SK-N-SH (cell line): ENCODE results near the gene RANGAP1. TPM values are rescaled to one million over a fixed set of nuclear protein-coding genes. Genes with fewer than 3 reads are reported as not detected.

Experiments used
- CTCF ChIA-PET: fragments of 300-600, 350-600 bp; formaldehyde crosslinking; extraction: SDS; loops from one replicate; lab custom pipeline; 2021; lab: Yijun Ruan, JAX
- POLR2A ChIA-PET: fragments of 350-600 bp; sonication (Branson Sonifier 250); formaldehyde crosslinking; extraction: SDS; loops from one replicate; lab custom pipeline; 2020; ENCODE audit warnings: antibody characterized with exemption, inconsistent platforms; lab: Yijun Ruan, JAX
- DNase-seq: peaks from one replicate; pipeline ENCODE4 v3.0.0; 2012
- H2AFZ ChIP-seq: fragments of 200-600 bp; sonication (generic); 2 replicates; pipeline ENCODE4 v1.8.1; 2016; ENCODE audit warnings: antibody characterized with exemption, mild to moderate bottlenecking, low read depth
- H3F3A ChIP-seq: fragments of 200-600 bp; sonication (generic); replicated peaks from 2 replicates; pipeline ENCODE3; 2016; ENCODE audit warnings: antibody characterized with exemption, mild to moderate bottlenecking; ENCODE audit not compliant: insufficient read depth
- H3K27ac ChIP-seq, 2 experiments: fragments of 200-500 bp in 1 of 2; fragments of 200-600 bp in 1 of 2; sonication (Bioruptor generic) in 1 of 2; sonication (generic), shearing (Covaris generic) in 1 of 2; 2 replicates each; pipeline versions ENCODE4 v1.5.1 to v1.6.1; 2014 to 2016; ENCODE audit warnings: low read depth in 2 of 2, inconsistent platforms in 1 of 2, low read length in 1 of 2, mild to moderate bottlenecking in 1 of 2, mixed read lengths in 1 of 2
- H3K27me3 ChIP-seq: fragments of 200-600 bp; sonication (generic), shearing (Covaris generic); 2 replicates; pipeline ENCODE4 v1.6.1; 2016; ENCODE audit warnings: mixed run types; ENCODE audit not compliant: insufficient read depth
- H3K36me3 ChIP-seq, 2 experiments: fragments of 200-500 bp in 1 of 2; fragments of 200-600 bp in 1 of 2; sonication (Bioruptor generic) in 1 of 2; sonication (generic) in 1 of 2; replicated peaks in 1 of 2; 2 replicates each; pipeline versions ENCODE3 to v1.5.1; 2014 to 2016; ENCODE audit warnings: low read length in 1 of 2, mild to moderate bottlenecking in 1 of 2; ENCODE audit not compliant: insufficient read depth in 2 of 2, control insufficient read depth in 1 of 2
- H3K4me1 ChIP-seq, 2 experiments: fragments of 200-500 bp in 1 of 2; fragments of 200-600 bp in 1 of 2; sonication (Bioruptor generic) in 1 of 2; sonication (generic), shearing (Covaris generic) in 1 of 2; 2 replicates each; pipeline versions ENCODE4 v1.5.1 to v1.6.1; 2014 to 2016; ENCODE audit warnings: low read depth in 1 of 2, low read length in 1 of 2, mixed run types in 1 of 2; ENCODE audit not compliant: insufficient read depth in 2 of 2, control insufficient read depth in 1 of 2
- H3K4me2 ChIP-seq: fragments of 200-600 bp; sonication (generic), shearing (Covaris generic); 2 replicates; pipeline ENCODE4 v1.6.1; 2017; ENCODE audit warnings: mixed run types
- H3K4me3 ChIP-seq, 2 experiments: fragments of 200-500 bp in 1 of 2; fragments of 200-600 bp in 1 of 2; sonication (Bioruptor generic) in 1 of 2; sonication (generic), shearing (Covaris generic) in 1 of 2; 2 replicates each; pipeline versions ENCODE4 v1.5.1 to v1.8.1; 2014 to 2016; ENCODE audit warnings: low read depth in 2 of 2, inconsistent platforms in 1 of 2, low read length in 1 of 2, mild to moderate bottlenecking in 1 of 2, mixed read lengths in 1 of 2, moderate library complexity in 1 of 2
- H3K79me2 ChIP-seq: fragments of 200-600 bp; sonication (generic); 2 replicates; pipeline ENCODE4 v1.8.1; 2017; ENCODE audit warnings: mild to moderate bottlenecking; ENCODE audit not compliant: insufficient read depth
- H3K9ac ChIP-seq: fragments of 200-600 bp; sonication (generic); 2 replicates; pipeline ENCODE4 v1.6.1; 2017; ENCODE audit warnings: mixed run types
- H3K9me2 ChIP-seq: fragments of 200-600 bp; sonication (generic); 2 replicates; pipeline ENCODE4 v1.6.1; 2017; ENCODE audit warnings: mixed run types
- H3K9me3 ChIP-seq: fragments of 200-600 bp; sonication (generic); 2 replicates; pipeline ENCODE4 v1.6.1; 2017; ENCODE audit warnings: mixed run types, mild to moderate bottlenecking, moderate library complexity
- H4K20me1 ChIP-seq: fragments of 200-600 bp; sonication (generic); 2 replicates; pipeline ENCODE4 v1.6.1; 2017; ENCODE audit warnings: mild to moderate bottlenecking, mixed run types; ENCODE audit not compliant: insufficient read depth
- CHD2 ChIP-seq: fragments of 150-350 bp; IDR thresholded peaks from 2 replicates; pipeline ENCODE4 v1.6.1; 2018; ENCODE audit warnings: low read length; ENCODE audit not compliant: partially characterized antibody
- ELF1 ChIP-seq: IDR thresholded peaks from 2 replicates; pipeline ENCODE4 v1.4.0; 2012
- EP300 ChIP-seq, 2 experiments: IDR thresholded peaks; 2 replicates each; pipeline versions ENCODE4 v1.4.0 to v1.6.1; 2012; ENCODE audit warnings: borderline replicate concordance in 1 of 2, low read depth in 1 of 2, low read length in 1 of 2
- EZH2phosphoT487 ChIP-seq: fragments of 200-600 bp; sonication (generic); IDR thresholded peaks from 2 replicates; pipeline ENCODE4 v1.6.1; 2017; ENCODE audit warnings: low read depth, mixed run types, mild to moderate bottlenecking, antibody characterized with exemption, moderate library complexity, borderline replicate concordance
- FOXJ3 ChIP-seq: sonication (generic); formaldehyde crosslinking; IDR thresholded peaks from 2 replicates; pipeline ENCODE4 v1.5.1; 2020; ENCODE audit warnings: mild to moderate bottlenecking, missing genetic modification reagents
- GABPA ChIP-seq: IDR thresholded peaks from 2 replicates; pipeline ENCODE4 v1.4.0; 2012; ENCODE audit warnings: low read depth, mild to moderate bottlenecking
- JUND ChIP-seq: IDR thresholded peaks from 2 replicates; pipeline ENCODE4 v1.4.0; 2012
- MXI1 ChIP-seq: IDR thresholded peaks from 2 replicates; pipeline ENCODE4 v1.6.1; 2012; ENCODE audit warnings: mild to moderate bottlenecking, low read depth, low read length, improper control_type of control experiment
- NRF1 ChIP-seq: IDR thresholded peaks from 2 replicates; pipeline ENCODE4 v1.6.1; 2012; ENCODE audit warnings: low read depth, mild to moderate bottlenecking, low read length
- POLR2AphosphoS5 ChIP-seq: IDR thresholded peaks from 2 replicates; pipeline ENCODE4 v1.6.1; 2012; ENCODE audit warnings: low read depth, low read length
- RAD21 ChIP-seq: IDR thresholded peaks from 2 replicates; pipeline ENCODE4 v1.6.1; 2012; ENCODE audit warnings: mild to moderate bottlenecking, low read length
- SIN3A ChIP-seq: IDR thresholded peaks from 2 replicates; pipeline ENCODE4 v1.6.1; 2012; ENCODE audit warnings: low read depth, mild to moderate bottlenecking, low read length, moderate library complexity, borderline replicate concordance
- SMC3 ChIP-seq: IDR thresholded peaks from 2 replicates; pipeline ENCODE4 v1.6.1; 2012; ENCODE audit warnings: low read depth, low read length, improper control_type of control experiment
- TCF12 ChIP-seq: IDR thresholded peaks from 2 replicates; pipeline ENCODE4 v1.4.0; 2012
- TEAD4 ChIP-seq: IDR thresholded peaks from 2 replicates; pipeline ENCODE4 v1.4.0; 2012; ENCODE audit warnings: mild to moderate bottlenecking, borderline replicate concordance; ENCODE audit not compliant: insufficient read depth
- WGBS: methylation state at CpG from one replicate; pipeline ENCODE4 v1.1.6; 2017; ENCODE audit warnings: low lambda C conversion rate; 5-methylcytosine and 5-hydroxymethylcytosine counted together
- polyA plus RNA-seq, 3 experiments: library from polyadenylated mRNA; depleted of rRNA; stranded (reverse); fragments of >200 nt; gene quantifications; 2 replicates each; pipeline ENCODE4 v1.2.3, GENCODE V29; 2012
- TF ChIP-seq, protein P1 (sequence below): IDR thresholded peaks from 2 replicates; pipeline ENCODE4 v1.4.0; 2012; ENCODE audit warnings: low read depth, borderline replicate concordance
- TF ChIP-seq, protein P2 (sequence below): IDR thresholded peaks from 2 replicates; pipeline ENCODE4 v1.4.0; 2012; ENCODE audit warnings: low read depth, borderline replicate concordance
- TF ChIP-seq, protein P3 (sequence below): fragments of 200-600 bp; sonication (generic); IDR thresholded peaks from 2 replicates; pipeline ENCODE4 v1.6.1; 2017; ENCODE audit warnings: antibody characterized with exemption, mild to moderate bottlenecking, moderate library complexity
- TF ChIP-seq, protein P4 (sequence below): fragments of 150-350 bp; IDR thresholded peaks from 2 replicates; pipeline ENCODE4 v1.6.1; 2017; ENCODE audit warnings: antibody characterized with exemption, low read length, low read depth, borderline replicate concordance
- TF ChIP-seq, protein P5 (sequence below): IDR thresholded peaks from 2 replicates; pipeline ENCODE4; 2012

The RANGAP1 gene
- polyA plus RNA-seq, 1 of the 3 experiments (the other 2 are of a cell fraction): 67.1 TPM

DNA sequence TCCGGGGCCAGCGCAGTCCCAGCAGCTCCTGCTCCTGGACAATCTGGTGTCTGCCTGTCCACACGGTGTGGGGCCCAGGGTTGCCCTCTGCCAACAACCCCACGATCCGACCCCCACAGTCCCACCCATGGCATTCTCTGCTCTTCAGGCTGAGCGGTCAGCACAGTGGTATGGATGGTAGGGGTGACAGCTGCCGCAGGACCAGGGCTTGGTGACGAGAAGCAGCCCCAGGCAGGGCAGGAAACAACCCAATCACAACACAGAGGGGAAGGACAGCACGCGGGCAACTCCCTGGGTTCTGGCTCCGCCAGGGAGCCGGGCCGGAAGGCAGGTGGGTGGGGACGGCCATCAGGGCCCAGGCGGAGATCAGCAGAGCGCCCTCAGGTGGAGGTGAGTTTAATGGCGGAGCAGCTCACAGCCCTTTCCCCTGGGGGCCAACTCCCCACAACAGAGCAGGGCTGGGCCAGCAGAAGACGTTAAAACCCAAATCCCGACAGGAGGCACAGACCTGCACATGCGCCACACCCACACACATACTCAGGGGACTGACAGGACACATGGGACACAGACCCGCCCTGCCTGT lies 40.0 kb downstream of the RANGAP1 start:
- H3K27me3 ChIP-seq: no peaks in the 10 kb centered on the region
- peaks cover 0 to 20% of the 10 kb centered on the region in 2 experiments for H3K36me3 ChIP-seq
- H3K9ac ChIP-seq: no peak overlapping the region
- DNase-seq: no peak
- H3K79me2 ChIP-seq: no peaks in the 10 kb centered on the region
- TF ChIP-seq POLR2AphosphoS5 (no peak), CHD2 (no peak), EP300 (IDR thresholded peaks at IDR 0.05; ENCODE audit: borderline replicate concordance in 1 of 2, low read depth in 1 of 2, low read length in 1 of 2) (no peak), FOXJ3 (CRISPR knock-in tag) (no peak), GABPA (no peak), TEAD4 (no peak), ELF1 (no peak)
- TF ChIP-seq, protein P1, sequence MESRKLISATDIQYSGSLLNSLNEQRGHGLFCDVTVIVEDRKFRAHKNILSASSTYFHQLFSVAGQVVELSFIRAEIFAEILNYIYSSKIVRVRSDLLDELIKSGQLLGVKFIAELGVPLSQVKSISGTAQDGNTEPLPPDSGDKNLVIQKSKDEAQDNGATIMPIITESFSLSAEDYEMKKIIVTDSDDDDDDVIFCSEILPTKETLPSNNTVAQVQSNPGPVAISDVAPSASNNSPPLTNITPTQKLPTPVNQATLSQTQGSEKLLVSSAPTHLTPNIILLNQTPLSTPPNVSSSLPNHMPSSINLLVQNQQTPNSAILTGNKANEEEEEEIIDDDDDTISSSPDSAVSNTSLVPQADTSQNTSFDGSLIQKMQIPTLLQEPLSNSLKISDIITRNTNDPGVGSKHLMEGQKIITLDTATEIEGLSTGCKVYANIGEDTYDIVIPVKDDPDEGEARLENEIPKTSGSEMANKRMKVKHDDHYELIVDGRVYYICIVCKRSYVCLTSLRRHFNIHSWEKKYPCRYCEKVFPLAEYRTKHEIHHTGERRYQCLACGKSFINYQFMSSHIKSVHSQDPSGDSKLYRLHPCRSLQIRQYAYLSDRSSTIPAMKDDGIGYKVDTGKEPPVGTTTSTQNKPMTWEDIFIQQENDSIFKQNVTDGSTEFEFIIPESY: no peak
- TF ChIP-seq, protein P2, sequence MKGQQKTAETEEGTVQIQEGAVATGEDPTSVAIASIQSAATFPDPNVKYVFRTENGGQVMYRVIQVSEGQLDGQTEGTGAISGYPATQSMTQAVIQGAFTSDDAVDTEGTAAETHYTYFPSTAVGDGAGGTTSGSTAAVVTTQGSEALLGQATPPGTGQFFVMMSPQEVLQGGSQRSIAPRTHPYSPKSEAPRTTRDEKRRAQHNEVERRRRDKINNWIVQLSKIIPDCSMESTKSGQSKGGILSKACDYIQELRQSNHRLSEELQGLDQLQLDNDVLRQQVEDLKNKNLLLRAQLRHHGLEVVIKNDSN: no peak
- H3K9me3 ChIP-seq: no peaks in the 10 kb centered on the region
- no peaks in the 10 kb centered on the region; a peak in 1 of 4 replicates for H3K4me1 ChIP-seq
- H4K20me1 ChIP-seq: no peaks in the 10 kb centered on the region
- H3K4me3 ChIP-seq: no peak overlapping the region
- ChIA-PET POLR2A (no interaction called here), CTCF (no interaction called here)
- no peak overlapping the region for H3K4me2 ChIP-seq
- 100% methylated on average over 4 of the region's 21 CpGs for WGBS
- no peak overlapping the region for H2AFZ ChIP-seq
- no peaks in the 10 kb centered on the region for H3F3A ChIP-seq
- no peak overlapping the region for H3K27ac ChIP-seq
- no peaks in the 10 kb centered on the region for H3K9me2 ChIP-seq

DNA sequence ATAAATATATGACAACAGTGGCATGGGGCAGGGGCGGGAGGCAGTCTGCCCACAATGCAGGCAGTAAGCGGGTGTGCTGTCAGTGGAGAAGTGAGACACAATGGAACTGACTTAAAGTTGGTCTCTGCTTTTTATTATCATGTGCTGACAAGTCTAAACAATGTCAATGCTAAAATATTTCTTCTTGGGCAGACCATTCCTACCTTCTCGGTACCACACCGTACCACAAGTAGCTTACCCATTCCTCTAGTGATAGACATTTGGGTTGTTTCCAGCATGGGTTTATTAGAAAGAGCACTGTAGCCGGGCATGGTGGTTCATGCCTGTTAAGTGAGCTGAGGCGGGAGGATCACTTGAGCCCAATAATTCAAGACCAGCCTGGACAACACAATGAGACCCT lies 42.6 kb downstream of the RANGAP1 start:
- ChIA-PET CTCF (no interaction called here), POLR2A (interaction anchor here (0.6 kb wide), 1 partner anchor 20 kb away, joined by 5 read pairs; no protein-coding TSS in a partner anchor)
- no peaks in the 10 kb centered on the region for H3K9me3 ChIP-seq
- H3F3A ChIP-seq: no peaks in the 10 kb centered on the region
- H3K27ac ChIP-seq: no peak overlapping the region
- no peak overlapping the region for H3K4me2 ChIP-seq
- 98% methylated on average over 6 of the region's 6 CpGs for WGBS
- peaks cover 0 to 3% of the 10 kb centered on the region in 2 experiments for H3K36me3 ChIP-seq
- no peak overlapping the region for H3K4me3 ChIP-seq
- DNase-seq: no peak
- no peak overlapping the region for H3K9ac ChIP-seq
- H4K20me1 ChIP-seq: no peaks in the 10 kb centered on the region
- H3K9me2 ChIP-seq: no peaks in the 10 kb centered on the region
- H2AFZ ChIP-seq: no peak overlapping the region
- no peaks in the 10 kb centered on the region for H3K27me3 ChIP-seq
- no peaks in the 10 kb centered on the region; a peak in 1 of 4 replicates for H3K4me1 ChIP-seq
- no peaks in the 10 kb centered on the region for H3K79me2 ChIP-seq
- TF ChIP-seq RAD21 (no peak), NRF1 (no peak), CHD2 (no peak), SIN3A (no peak), JUND (no peak), TCF12 (no peak), MXI1 (no peak), EZH2phosphoT487 (no peak), SMC3 (no peak), GABPA (no peak), EP300 (IDR thresholded peaks at IDR 0.05; ENCODE audit: borderline replicate concordance in 1 of 2, low read depth in 1 of 2, low read length in 1 of 2) (no peak), ELF1 (no peak), TEAD4 (no peak)
- TF ChIP-seq, protein P3, sequence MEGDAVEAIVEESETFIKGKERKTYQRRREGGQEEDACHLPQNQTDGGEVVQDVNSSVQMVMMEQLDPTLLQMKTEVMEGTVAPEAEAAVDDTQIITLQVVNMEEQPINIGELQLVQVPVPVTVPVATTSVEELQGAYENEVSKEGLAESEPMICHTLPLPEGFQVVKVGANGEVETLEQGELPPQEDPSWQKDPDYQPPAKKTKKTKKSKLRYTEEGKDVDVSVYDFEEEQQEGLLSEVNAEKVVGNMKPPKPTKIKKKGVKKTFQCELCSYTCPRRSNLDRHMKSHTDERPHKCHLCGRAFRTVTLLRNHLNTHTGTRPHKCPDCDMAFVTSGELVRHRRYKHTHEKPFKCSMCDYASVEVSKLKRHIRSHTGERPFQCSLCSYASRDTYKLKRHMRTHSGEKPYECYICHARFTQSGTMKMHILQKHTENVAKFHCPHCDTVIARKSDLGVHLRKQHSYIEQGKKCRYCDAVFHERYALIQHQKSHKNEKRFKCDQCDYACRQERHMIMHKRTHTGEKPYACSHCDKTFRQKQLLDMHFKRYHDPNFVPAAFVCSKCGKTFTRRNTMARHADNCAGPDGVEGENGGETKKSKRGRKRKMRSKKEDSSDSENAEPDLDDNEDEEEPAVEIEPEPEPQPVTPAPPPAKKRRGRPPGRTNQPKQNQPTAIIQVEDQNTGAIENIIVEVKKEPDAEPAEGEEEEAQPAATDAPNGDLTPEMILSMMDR: no peak
- TF ChIP-seq, protein P4, sequence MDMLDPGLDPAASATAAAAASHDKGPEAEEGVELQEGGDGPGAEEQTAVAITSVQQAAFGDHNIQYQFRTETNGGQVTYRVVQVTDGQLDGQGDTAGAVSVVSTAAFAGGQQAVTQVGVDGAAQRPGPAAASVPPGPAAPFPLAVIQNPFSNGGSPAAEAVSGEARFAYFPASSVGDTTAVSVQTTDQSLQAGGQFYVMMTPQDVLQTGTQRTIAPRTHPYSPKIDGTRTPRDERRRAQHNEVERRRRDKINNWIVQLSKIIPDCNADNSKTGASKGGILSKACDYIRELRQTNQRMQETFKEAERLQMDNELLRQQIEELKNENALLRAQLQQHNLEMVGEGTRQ: no peak
- TF ChIP-seq, protein P5, sequence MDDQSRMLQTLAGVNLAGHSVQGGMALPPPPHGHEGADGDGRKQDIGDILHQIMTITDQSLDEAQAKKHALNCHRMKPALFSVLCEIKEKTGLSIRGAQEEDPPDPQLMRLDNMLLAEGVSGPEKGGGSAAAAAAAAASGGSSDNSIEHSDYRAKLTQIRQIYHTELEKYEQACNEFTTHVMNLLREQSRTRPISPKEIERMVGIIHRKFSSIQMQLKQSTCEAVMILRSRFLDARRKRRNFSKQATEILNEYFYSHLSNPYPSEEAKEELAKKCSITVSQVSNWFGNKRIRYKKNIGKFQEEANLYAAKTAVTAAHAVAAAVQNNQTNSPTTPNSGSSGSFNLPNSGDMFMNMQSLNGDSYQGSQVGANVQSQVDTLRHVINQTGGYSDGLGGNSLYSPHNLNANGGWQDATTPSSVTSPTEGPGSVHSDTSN: no peak
